Activated T-helper 9 cell treated with anti-CD3 and anti-CD28 coated beads, Interleukin-2, amount 50 U/mL, for 16 hours (primary cell): ENCODE measurements around the gene TEX14.
A peak's percentile ranks its signal among the peaks of the same experiment; 100 is the strongest.
"Not testable (repeated sequence)": the region's sequence is repeated elsewhere in the genome, so short reads cannot be mapped to it uniquely, and the experiment has no call there.

Experiments used
- DNase-seq: peaks from one replicate; pipeline ENCODE4 v3.0.0-alpha.2; 2020; ENCODE audit warnings: low read depth

The TEX14 gene

GRCh38 chr17:58658804-58659713 lies 32.8 kb downstream of the TEX14 start:
- peak; percentile 59 for DNase-seq

- not testable (repeated sequence) for DNase-seq
Observed at GRCh38 chr17:58657962-58658803, 33.7 kb downstream of the TEX14 start.

GRCh38 chr17:58648236-58648635 lies 43.6 kb downstream of the TEX14 start:
- DNase-seq = no peak

- DNase-seq = no peak
Observed at GRCh38 chr17:58643147-58643546, 48.7 kb downstream of the TEX14 start.

GRCh38 chr17:58641887-58642311 lies 49.9 kb downstream of the TEX14 start:
- DNase-seq = no peak

DNA sequence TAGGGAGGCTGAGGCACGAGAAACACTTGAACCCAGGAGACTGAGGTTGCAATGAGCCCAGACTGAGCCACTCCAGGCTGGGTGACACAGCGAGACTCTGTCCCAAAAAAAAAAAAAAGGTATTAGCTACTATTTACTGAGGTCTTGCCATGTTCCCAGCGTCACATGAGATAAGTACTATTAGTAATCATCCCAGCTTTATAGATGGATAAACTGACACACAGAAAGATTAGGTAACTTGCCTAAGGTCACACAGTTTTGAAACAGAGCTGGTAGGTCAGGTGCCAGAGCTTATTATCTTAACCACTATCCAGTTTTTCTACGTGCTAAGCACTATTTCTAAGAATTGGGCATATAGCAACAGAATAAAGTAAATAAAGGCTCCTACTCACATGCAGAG lies 51.6 kb downstream of the TEX14 start:
- DNase-seq = no peak

GRCh38 chr17:58639681-58640080 lies 52.2 kb downstream of the TEX14 start:
- no peak for DNase-seq

DNA sequence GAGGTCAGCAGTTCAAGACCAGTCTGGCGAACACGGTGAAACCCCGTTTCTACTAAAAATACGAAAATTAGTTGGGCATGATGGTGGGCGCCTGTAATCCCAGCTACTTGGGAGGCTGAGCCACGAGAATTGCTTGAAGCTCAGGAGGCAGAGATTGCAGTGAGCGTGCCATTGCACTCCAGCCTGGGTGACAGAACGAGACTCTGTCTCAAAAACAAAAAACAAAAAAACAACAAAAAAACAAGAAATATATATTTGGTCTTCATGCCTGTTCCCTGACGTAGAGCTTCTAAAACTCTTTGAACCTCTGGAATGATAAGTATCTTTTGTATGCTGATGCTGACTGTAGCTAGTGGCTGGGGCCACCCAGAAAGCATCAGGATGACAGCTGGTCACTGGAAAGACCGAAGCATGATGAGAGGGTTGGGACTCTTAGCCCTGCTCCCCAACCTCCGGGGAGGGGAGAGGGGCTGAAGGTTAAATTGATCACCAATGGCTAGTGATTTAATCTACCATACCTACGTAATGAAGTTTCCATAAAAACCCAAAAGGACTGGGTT lies 54.8 kb downstream of the TEX14 start:
- DNase-seq = no peak

- DNase-seq = no peak
Observed at GRCh38 chr17:58632324-58633314, 59.2 kb downstream of the TEX14 start.

DNA sequence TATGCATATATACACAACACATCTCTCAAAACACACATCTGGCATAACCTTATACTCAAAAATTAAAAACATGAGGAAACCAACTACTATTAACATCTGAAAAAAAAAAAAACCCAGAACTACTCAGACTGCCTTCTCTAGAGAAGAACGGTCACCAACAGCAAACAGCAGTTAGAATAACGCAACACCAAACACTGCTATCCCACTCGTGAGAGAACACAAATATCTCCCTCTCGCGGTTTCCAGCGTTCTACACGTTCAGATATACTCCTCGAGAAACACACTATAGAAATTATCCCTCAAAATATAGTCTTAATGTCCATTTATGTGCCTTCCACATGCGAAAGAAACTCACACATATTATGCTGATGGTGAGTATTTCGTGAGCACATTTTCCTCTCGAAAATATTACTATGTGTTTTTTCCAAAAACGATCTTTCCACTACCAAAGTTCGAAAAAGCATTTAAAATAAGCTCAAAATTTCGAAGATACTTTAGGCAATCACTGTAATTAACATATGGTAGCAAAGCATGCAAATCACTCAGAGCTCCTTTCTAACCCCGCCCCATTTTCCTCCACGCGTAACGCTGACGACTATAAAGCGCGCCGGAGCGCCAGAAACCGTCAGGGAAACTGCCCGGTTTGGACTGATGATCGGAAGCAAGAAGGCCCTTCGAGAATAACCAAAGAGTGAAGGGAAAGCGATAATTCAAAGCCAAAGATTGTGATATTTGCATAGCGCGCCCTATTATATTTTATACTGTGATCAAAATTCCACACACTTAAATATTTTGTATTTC lies 60.1 kb downstream of the TEX14 start:
- peak; percentile 86 for DNase-seq

- DNase-seq = peak; percentile 2
Observed at GRCh38 chr17:58630883-58631522, 60.8 kb downstream of the TEX14 start.

GRCh38 chr17:58626905-58627304 lies 64.9 kb downstream of the TEX14 start:
- no peak for DNase-seq

DNA sequence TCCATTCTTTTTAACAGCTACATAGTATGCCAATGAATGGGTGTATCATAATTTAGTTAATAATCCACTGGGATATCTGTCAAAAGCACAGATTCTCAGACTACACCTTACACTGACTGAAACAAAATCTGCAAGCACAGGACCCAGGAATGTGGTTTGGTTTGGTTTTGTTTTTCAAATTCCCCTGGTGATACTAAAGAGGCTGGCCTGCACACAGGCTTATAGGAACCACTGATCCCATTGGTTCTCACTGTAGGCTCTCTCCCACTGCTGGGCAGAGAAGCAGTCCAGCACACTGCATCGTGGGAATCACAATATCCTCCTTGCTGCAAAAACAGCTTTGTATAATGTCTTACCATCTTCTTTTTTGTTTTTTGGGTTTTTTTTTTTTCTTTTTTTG lies 67.1 kb downstream of the TEX14 start:
- DNase-seq = no peak

DNA sequence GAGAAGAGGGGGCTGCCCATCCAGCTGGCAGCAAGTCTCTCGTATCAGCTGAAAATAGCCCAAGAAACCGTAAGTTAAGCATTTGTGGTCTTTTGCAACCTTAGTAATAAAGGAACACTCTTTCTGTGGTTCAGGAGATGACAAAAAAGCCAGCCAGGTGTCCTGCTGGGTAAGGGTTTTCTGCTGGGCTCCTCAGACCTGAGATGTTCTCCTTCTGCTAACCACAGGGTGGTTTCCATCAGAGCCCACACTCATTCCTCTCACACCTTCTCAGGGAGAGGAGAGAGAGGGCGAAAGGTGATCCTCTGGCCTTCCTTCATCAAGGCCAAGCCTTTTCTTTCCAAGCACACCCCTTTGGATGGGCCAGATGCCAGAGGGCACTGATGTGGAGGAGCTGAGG lies 70.7 kb downstream of the TEX14 start:
- no peak for DNase-seq

GRCh38 chr17:58618336-58618735 lies 73.5 kb downstream of the TEX14 start:
- DNase-seq = no peak

GRCh38 chr17:58617563-58617962 lies 74.3 kb downstream of the TEX14 start:
- no peak for DNase-seq

DNA sequence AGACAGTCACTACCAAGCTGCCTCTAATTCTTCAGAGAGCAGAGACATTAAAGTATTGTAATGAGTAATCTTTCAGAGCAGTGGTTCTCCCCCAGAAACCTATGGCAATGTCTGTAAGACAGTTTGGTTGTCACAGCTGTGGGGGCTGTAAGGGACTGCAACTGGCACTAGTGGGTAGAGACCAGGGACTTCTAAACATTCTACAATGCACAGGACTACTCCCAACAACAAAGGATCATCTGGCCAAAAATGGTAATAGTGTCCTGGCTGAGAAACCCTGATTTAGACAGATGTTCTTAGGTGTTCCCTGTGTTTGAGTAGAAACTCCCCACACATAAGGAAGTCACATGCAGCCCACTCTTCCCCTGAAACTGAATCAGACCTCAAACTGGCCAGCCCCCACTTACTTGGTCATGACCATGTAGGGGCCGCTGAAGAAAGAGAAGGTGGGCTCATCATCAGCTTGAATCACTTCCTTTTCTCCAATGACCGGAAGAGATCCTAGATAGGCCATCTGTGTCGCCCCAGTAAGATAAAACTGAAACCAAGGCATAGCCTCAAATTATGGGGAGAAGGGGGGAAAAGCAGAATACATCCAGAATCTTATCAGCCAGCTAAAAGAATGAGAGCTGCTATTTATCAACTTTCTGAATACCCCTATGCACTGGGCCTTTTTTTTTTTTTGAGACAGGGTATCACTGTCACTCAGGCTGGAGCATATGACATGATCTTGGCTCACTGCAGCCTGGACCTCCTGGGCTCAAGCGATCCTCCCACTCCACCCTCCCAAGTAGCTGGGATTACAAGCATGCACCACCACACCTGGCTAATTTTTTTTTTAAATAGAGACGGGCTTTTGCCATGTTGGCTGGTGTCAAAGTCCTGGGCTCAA lies 75.8 kb downstream of the TEX14 start:
- no peak for DNase-seq

DNA sequence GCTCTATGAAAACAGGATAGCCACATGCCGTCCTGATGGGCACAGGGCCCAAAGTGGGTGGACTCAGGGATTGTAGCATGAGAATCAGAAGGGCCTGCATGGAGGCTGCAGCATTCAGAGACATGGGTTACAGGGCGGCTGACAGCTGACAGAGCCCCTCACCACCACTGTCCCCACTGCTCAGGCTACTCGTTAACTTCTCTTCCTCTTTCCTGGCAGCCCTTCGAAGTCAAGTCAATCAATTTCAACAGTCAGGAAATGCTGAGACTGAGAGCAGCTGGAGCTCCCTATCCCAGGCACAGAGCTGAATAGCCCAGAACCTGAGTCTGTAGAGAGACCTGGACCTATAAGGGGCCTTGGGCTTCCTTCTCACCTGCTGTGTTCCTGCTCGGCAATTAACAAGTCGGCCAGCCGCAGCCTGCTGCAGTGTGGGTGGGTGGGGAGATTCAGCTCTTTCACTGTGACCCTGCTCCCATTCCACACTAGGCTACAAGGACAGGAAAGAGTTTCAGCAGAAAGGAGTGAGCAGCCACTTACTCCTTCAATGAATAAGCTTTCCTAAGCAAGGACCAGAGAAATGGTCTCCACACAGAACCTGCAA lies 76.9 kb downstream of the TEX14 start:
- no peak for DNase-seq

- no peak for DNase-seq
Observed at GRCh38 chr17:58611331-58611730, 80.5 kb downstream of the TEX14 start.
